ENCODE measurements around the gene PGF.

- TF ChIP-seq, protein P1, sequence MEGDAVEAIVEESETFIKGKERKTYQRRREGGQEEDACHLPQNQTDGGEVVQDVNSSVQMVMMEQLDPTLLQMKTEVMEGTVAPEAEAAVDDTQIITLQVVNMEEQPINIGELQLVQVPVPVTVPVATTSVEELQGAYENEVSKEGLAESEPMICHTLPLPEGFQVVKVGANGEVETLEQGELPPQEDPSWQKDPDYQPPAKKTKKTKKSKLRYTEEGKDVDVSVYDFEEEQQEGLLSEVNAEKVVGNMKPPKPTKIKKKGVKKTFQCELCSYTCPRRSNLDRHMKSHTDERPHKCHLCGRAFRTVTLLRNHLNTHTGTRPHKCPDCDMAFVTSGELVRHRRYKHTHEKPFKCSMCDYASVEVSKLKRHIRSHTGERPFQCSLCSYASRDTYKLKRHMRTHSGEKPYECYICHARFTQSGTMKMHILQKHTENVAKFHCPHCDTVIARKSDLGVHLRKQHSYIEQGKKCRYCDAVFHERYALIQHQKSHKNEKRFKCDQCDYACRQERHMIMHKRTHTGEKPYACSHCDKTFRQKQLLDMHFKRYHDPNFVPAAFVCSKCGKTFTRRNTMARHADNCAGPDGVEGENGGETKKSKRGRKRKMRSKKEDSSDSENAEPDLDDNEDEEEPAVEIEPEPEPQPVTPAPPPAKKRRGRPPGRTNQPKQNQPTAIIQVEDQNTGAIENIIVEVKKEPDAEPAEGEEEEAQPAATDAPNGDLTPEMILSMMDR (IDR thresholded peaks at IDR 0.05) = no peak
- no peak for TF ChIP-seq ZFX (IDR thresholded peaks at IDR 0.05; ENCODE audit: borderline replicate concordance)
These were observed at the start of gene PGF for GRCh38 chr14:74955229-74956026.
